GM21825 (cell line): ENCODE measurements around the gene ATP8B3.

Experiments used
- ATAC-seq: cut with Tn5 transposase; IDR thresholded peaks from one replicate; pipeline ENCODE4 v1.9.1; 2021; ENCODE audit warnings: mild to moderate bottlenecking, moderate library complexity; ENCODE audit not compliant: unreplicated experiment

ATP8B3 gene

DNA sequence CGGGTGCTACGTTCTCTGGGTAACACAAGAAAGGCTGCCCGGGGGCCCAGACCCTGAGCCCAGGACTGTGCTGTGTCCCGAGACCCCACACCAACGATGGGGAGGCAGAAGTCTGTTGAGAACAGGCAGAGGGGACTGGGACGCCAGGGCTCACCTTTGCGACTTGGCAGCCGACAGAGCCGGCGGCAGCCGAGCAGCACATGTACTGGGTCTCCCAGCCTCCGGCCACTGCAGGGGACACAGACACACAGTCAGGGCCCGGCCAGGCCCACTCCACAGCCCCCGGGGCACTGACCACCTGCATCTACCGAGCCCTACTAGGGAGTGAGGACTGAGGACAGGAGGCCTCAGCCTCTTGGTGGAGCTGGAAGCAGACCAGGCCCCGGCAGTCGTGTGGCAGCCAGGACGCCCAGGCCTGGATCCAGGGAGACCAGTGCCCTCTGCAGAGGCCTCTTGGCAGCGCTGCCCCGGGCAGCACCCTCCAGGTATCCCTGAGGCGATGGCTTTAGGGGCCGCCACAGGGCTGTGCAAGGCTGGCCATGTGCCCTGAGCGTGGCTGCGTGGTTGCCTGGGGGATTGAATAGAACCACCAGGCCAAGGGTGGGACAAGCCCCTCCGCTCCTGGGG lies 5.6 kb upstream of the ATP8B3 start:
- no peak for ATAC-seq

- ATAC-seq, result no peak
Measured at GRCh38 chr19:1816530-1817298, 4.6 kb upstream of the ATP8B3 start.

- ATAC-seq, result no peak
Measured at GRCh38 chr19:1815605-1816529, 3.8 kb upstream of the ATP8B3 start.

DNA sequence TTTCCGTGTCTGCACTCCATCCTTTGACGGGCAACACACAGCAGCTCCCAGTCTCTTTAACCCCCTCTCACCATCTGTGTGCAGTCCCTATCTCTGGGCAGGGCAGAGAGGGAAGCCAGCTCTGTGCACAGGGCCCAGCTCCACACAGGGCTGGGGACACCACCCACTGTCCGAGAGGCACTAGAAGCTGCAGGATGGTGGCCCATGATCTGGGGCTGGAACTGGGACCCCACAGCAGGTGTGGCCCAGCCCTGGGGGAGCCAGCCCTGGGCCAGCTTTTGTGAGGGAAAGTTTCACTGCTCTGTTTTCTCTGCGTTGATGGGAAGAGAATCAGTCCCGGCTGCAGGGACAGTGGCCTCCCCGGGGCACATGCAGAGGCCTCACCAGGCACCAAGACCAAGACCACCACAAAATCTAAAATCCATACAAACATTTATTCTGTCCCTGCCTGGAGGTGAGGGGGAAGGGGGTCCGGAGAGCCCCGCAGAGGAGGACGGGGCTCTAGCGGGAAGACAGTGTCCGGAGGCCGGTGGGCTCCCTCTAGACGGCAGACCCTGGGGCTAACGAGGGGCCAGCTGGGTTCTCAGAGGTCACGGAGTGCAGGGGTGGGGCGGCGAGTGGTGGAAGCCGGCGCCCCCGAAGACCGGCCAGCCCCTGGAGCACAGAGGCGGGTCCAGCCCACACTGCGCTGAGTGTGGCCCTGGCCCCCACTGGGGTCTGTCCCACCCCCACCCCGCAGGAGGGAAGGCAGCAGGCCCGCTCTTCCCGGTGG lies 2.9 kb upstream of the ATP8B3 start:
- no peak for ATAC-seq

- no peak for ATAC-seq
Measured at GRCh38 chr19:1814391-1814790, 2.3 kb upstream of the ATP8B3 start.

- no peak for ATAC-seq
Measured at GRCh38 chr19:1813192-1814182, 1.4 kb upstream of the ATP8B3 start.

DNA sequence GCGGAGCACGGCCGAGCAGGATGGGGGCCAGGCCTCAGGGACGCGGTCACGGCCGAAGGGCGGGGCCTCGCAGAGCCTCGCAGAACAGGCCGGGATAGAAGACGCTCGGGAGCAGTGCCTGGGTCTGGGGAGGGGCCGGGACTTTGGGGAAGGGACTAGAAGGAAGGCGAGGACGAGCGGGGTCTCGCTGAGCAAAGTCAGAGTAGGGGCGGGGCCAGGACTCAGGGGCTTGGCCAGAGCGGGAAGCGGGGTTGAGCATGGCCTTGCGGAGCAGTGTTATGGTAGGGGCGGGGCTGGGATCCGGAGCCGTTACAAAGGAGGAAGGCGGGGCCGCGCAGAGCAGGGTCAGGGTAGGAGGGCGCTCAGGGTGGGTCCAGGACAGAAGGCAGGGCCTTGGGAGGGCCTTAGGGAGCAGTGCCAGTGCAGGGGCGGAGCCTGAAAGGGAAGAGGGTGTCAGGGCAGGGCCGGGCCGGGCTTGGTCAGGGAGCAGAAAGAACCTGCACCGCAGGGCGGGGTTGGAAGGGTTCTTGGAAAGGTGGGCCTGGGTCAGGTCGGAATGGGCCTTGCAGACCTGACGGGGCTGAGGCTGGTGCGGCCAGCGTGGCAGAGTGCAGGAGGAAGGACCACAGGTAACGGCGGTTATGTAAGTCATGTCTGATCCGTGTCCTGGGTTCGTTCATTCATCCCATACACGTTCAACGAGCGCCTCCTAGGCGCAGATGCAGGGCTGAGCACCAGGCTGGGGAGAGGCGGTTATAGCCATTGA lies 533 bp upstream of the ATP8B3 start:
- peak; percentile 74 for ATAC-seq

DNA sequence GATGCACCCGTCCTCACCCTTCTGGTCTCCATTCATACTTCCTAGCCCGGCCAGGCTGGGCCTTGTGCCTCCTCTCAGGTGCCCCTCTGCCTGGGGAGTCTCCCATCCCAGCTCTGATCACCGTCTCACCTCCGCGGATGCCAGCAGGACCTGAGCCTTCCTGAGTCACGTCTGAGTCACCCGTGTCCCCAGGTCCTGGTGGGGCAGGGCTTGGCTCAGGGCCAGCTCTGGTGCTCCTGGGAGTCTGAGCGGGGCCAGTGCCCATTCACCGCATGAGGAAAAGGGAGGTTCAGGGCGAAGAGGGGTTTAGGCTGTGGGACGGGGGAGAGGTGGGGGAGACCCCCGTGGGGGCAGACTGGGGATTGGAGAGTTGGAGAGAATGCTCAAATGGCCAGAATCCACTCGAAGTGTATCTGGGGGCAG lies 593 bp downstream of the ATP8B3 start:
- ATAC-seq, result no peak

DNA sequence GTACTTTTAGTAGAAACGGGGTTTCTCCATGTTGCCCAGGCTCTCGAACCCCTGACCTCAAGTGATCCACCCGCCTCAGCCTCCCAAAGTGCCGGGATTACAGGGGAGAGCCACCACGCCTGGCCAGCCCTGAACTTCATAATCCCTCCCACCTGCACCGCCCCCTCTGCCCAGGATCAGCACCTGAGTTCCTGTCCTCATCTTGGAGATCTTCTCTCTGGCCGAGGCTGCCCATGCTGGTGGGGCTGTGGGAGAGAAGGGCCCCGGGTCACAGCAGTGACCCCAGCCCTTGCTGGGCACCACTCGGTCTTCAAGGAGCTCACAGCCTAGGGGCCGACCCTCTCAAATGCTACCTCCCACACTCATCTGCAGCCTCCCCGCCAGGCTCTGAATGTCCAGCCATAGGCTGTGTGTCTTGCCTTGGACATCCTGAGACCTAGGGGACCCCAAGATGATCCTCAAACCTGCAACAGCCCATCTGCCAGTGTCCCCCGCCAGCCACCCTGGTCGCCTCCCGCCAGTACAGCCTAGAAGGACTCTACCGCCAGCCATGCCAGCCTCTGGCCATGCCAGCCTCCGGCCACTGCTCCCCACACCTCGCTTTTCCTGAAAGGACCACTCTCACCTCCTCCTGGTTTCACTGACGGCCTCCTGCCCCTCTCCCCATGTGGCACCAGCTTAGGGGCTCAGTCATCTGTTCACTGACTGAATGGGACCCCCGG lies 1.5 kb downstream of the ATP8B3 start:
- ATAC-seq, result no peak

DNA sequence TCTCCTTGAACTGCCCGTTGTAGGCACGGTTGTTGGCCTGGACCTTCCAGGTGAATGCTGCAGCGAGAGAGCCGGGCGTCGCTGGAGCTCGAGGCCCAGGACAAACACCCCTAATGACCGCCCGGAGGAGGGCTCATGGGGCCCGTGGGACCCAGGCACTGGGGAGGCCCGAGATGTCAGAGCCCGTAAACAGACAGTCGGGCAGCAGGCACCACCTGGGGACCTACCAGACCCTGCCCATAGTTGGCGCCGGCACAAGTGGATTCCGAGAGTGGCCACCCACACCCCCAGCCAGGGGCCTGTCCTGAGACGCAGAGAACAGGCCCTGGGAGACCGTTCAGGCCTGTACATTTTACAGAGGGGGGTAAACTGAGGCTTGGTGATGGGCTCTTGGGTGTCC lies 2.4 kb downstream of the ATP8B3 start:
- ATAC-seq, result no peak

DNA sequence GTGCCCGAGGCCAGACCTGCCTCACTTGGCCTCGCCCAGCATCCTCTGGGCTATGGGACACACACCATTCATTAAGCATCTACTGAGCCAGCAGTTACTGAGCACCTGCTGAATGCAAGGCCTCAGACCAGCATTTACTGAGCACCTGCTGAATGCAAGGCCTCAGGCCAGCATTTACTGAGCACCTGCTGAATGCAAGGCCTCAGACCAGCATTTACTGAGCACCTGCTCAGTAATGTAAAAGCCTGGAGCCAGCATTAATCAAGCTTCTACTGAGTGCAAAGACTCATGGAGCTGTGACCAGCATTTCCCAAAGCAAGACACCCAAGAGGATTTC lies 3.7 kb downstream of the ATP8B3 start:
- no peak for ATAC-seq

DNA sequence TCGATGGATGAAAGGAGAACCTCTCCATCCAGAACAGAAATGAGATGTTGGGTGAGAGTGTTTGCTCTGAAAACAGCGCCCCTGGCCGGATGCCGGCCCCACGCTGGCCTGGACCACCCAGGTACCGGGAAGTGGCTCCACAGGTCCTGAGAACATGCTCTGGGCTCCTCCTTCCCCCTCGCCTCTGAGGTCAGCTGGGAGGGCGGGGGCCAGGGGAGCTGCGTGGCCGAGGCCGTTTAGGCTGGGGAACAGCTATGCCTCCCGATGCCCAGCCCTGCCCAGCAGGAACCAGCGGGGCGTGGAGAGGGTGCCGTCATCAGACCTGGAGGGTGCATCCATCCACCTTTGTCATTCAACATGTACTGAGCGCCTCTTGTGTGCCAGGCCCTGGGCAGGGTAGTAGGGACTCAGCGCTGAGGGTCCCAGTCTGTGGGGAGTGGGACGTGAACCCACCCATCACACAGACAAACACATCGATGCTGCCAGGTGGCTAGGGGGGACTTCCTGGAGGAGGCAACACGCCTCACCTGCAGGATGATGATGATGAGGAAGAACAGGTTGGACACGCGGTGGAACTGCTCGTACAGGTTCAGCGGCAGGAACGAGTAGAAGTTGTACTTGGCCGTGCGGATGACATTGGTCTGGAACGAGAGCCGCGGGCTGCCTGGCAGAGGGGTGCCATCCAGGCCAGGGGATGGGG lies 4.2 kb downstream of the ATP8B3 start:
- no peak for ATAC-seq

DNA sequence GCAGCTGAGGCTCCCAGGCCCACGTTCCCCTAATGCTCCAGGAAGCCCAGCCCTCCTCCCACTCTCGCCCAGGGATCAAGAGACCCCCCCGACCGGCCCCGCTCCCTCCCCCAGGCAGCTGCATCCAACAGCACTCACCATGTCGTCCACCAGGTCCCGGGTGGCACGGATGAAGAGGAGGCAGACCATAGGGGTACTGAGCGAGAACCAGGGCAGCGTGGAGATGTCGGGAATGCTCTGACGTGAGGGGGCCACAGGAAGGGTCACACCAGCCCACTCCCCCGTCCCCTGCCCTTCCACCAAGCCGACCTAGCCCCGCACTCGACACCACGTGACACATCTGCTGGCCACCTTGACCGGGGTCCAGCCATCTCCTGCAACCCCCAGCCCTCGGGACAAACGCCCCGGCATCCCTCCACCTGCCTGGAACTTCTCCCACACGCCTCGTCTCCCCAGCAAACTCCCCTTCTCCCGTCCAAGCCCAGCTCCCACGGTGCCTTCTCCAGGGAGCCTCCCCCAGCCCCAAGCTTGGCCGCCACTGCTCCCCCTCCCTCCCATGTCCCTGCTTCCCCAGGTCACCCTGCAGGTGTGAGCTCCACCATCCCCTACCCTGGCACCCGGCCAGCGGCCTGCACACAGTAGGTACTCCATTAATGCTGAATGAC lies 4.9 kb downstream of the ATP8B3 start:
- ATAC-seq, result no peak

GRCh38 chr19:1806184-1807029 lies 5.7 kb downstream of the ATP8B3 start:
- no peak for ATAC-seq

DNA sequence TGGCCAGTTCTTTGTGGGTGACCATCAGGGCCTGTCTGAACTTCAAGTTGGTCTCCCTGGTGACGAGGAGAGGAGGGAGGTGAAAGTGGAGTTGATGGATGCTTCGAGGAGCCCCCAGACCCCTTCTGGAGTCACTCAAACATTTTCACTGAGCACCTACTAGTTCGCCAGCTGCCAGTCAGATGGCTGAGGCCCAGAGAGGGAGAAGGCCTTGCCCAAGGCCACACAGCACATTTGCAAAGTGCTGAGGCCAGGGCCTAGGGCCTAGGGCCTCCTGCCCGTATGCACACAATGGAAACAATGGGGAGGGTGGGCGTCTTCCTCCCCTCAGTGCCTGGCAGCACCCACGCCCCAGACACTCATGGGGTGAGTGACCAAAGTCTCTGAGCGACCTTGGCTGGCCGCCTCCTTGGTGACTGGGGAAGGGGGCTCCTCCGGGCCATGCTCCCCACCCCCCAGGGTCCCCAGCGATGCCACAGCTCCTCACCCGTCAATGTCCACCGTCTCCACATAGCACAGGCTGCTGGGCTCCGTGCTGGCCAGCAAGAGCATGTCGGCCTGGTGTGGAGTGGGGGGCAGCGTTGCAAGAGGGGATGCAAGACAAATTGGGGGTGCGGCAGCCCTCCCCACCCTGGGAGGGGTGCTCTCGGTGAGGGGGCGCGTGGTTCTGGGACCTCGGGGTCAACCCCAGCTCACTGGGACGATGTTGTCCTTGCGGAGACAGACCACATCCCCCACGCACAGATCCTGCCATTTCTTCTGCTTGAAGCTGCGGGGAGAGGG lies 6.5 kb downstream of the ATP8B3 start:
- no peak for ATAC-seq

DNA sequence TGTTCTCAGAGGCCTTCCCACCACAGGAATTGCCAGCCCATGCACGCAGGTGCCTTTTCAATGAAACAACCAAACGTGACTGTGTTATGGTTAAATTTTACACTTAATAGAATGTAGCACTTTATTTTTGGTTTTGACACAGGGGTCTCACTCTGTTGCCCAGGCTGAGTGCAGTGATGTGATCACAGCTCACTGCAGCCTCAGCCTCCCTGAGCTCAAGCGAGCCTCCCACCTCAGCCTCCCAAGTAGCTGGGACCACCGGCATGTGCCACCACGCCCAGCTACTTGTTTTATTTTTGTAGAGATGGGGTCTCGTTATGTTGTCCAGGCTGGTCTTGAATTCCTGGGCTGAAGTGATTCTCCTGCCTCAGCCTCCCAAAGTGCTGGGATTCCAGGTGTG lies 7.2 kb downstream of the ATP8B3 start:
- ATAC-seq, result no peak
